Medulla oblongata (tissue), 1 donor: ENCODE data around the gene PKP4.
"Not testable (repeated sequence)": the region's sequence is repeated elsewhere in the genome, so short reads cannot be mapped to it uniquely, and the experiment has no call there.

Experiments
- DNase-seq: peaks from one replicate; pipeline ENCODE4 v3.0.0-alpha.2; 2015; ENCODE audit errors: extremely low spot score

PKP4 gene

GRCh38 chr2:158473300-158473699 lies 16.5 kb downstream of the PKP4 start:
- not testable (repeated sequence) for DNase-seq

DNA sequence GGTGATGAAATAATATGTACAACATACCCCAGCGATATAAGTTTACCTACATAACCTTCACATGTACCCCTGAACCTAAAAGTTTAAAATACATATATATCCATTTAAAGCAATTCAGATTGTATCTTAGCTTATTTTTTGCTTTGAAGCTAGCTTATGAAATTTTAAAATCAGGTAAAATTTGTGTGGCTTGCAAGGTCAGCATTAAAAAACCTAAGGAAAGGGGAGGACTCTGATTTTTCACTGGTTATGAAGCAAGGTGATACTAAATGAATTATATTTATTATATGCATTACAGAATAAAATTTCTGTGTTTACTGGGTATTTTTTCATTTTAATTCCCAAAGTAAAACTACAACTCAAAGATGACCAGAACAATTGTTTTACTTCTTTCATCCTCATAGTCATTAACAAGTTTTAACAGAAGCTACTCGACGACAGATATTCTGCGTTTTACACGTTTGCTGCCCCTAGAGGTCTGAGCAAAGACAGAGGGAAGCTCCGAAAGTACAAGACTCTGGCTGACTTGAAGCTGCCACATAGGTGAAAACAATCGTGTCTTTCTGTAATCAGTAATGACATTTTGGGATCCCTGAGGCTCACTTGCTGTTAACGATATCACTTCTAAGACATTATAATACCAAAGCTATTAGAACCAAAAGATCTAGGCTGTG lies 17.1 kb downstream of the PKP4 start:
- DNase-seq, result no peak

GRCh38 chr2:158474526-158475011 lies 17.8 kb downstream of the PKP4 start:
- DNase-seq, result not testable (repeated sequence)

GRCh38 chr2:158477202-158477601 lies 20.4 kb downstream of the PKP4 start:
- no peak for DNase-seq

- DNase-seq, result no peak
Measured at GRCh38 chr2:158478237-158478636, 21.5 kb downstream of the PKP4 start.

DNA sequence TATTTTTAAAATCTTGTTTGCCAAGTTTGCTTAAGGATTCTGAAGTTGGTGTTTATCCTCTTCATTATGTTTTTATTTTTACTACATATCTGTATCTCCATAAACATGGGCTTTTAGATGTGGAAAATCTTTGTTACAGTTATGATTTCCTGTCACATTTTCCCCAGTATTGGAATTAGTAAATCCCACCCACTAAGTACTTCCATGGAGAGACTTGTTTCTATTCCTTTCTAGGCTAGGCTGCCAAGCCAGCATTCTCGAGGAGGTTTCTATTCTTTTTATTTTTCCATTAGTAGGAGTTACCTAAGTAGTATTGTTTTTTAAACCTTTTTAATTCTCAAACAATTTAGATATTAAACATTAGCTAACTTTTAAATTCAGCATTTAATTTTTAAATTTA lies 22.1 kb downstream of the PKP4 start:
- no peak for DNase-seq

GRCh38 chr2:158481116-158481515 lies 24.4 kb downstream of the PKP4 start:
- no peak for DNase-seq

GRCh38 chr2:158482594-158482993 lies 25.8 kb downstream of the PKP4 start:
- no peak for DNase-seq

GRCh38 chr2:158484892-158485556 lies 28.3 kb downstream of the PKP4 start:
- DNase-seq, result no peak

- no peak for DNase-seq
Measured at GRCh38 chr2:158486150-158486969, 29.6 kb downstream of the PKP4 start.

DNA sequence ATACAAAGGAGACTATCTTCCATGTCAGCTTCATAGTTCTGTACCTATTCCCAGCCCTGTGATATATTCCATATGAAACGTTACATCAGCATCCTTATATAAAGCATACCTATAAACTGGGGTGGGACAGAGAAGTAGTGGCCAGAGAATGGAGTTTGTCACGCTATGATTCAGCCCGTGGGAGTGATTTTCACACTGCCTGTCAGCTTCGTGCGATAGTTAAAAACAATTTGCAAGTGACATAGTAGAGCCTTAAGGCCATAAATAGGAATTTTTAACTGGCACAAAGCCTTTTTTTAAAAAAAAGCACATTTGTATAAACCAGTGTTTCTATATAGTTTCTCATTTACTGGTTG lies 30.2 kb downstream of the PKP4 start:
- DNase-seq, result no peak

DNA sequence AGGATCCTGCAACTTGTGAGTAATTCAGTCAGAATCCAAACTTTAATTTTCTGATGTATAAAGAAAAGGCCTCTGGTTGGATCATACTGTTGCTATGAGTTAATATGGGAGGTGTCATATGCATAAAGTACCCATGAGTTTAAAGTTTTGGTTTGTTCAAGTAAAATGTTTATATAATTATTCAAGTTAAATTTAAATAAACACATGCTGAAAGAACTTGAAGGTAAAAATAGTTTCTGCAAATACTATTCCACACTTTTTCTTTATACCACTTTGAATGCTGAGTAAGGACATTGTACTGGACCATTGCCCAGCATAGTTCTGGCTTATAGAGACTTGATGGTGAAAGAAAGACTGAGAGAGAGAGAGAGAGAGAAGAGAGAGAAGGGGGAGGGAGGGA lies 30.7 kb downstream of the PKP4 start:
- DNase-seq, result peak; percentile 46

- DNase-seq, result no peak
Measured at GRCh38 chr2:158488442-158489216, 31.9 kb downstream of the PKP4 start.

DNA sequence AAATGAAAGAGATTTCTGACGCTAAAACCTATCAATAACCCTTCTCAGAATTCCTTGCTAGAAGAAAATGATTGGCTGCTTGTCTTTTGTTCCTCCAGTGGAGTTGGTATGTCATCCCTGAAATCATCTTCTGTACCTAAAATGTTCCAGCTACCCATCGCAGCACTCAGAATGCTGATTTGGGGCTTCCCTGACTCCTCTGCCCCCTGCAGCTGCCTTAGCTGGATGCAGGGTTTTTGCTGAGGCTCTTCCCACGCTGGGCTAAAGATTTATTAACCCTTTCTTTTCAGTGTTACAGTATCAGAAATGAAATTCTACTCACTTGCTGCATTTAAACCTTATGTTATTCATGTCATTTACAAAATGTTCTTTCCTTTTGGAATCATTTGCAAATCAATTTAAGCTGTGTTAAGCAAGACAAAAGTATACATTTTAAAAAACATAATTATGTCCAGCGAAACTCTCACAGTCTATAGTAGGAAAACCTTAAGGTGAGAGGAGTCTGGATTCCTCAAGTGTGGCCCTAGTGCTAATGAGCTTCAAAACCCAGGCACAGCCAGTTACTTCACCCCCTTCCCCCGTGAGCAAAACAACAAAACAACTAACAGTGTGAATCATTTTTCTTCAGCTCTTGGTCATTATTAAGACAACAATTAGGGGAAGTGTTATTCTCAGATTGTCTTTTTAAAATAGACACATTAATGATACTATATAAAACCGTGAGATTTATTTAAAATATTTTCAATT lies 32.8 kb downstream of the PKP4 start:
- no peak for DNase-seq

- no peak for DNase-seq
Measured at GRCh38 chr2:158491072-158491471, 34.3 kb downstream of the PKP4 start.

DNA sequence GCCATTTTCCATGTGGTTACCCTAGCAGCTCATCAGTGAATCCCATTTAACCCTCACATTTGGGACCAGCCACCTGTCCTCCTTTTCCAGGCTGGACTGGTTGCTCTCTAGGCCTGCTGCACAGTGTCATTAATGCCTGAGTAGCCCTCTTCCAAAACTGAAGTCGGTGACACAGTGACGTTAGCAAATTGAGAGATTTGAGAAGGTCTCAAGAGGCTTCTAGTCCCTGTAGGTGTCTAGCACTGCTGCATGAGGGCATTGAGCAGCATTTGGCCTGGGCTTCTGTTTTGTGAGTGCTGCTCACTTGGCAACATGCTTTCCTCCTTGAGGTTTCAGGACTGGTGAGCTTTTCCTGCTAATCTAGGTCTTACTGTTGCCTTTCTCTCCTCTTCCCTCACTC lies 36.7 kb downstream of the PKP4 start:
- DNase-seq, result no peak

- DNase-seq, result no peak
Measured at GRCh38 chr2:158495175-158495574, 38.4 kb downstream of the PKP4 start.

DNA sequence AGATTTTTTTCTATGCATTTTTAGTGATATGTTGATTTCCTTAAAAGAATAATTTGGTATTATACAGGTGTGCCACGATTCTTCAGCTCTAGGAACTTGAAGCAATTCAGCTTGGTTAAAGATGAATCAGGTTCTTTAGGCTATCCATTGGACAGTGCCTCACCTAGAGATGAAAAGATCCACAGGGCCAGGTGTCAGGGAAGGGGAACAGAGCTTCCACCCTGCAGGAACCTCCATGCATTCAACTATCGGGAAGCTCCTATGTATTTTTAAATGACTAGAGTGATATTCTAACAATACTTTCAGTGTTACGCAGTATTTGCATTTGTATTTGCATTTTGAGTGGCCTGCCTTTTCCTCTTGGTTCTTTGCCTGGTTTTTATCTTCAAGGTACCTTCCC lies 40.2 kb downstream of the PKP4 start:
- no peak for DNase-seq

- no peak for DNase-seq
Measured at GRCh38 chr2:158497486-158497885, 40.7 kb downstream of the PKP4 start.

- no peak for DNase-seq
Measured at GRCh38 chr2:158498043-158498748, 41.4 kb downstream of the PKP4 start.

GRCh38 chr2:158498749-158499136 lies 42.0 kb downstream of the PKP4 start:
- no peak for DNase-seq
